Retinal pigment epithelial cell (primary cell): Measurements from ENCODE around the gene RBM12.
A peak's percentile ranks its signal among the peaks of the same experiment; 100 is the strongest.
"Not testable (repeated sequence)": the region's sequence is repeated elsewhere in the genome, so short reads cannot be mapped to it uniquely, and the experiment has no call there.

ENCODE experiments used
- DNase-seq: peaks from one replicate; pipeline ENCODE4 v3.0.0-alpha.2; 2010; ENCODE audit warnings: low read depth
- H3K4me3 ChIP-seq: 2 replicates; pipeline ENCODE4 v1.5.1; 2011; ENCODE audit warnings: mild to moderate bottlenecking, low read length, control low read depth, moderate library complexity
- CTCF ChIP-seq: conservative IDR thresholded peaks from 2 replicates; pipeline ENCODE4 v1.5.1; 2011; ENCODE audit warnings: low read depth, low read length, control low read depth, inconsistent platforms

The RBM12 gene

GRCh38 chr20:35664466-35665206 is at the start of gene RBM12, which contains the start of gene CPNE1:
Gene RBM12, minus strand, starts transcription at chr20:35664900. Its CDS starts 9,578 bp downstream, at chr20:35655322.
Gene CPNE1, minus strand, starts transcription at chr20:35664900. Its CDS starts 31,977 bp downstream, at chr20:35632923.
- DNase-seq, result peak; percentile 82
- no peak for TF ChIP-seq CTCF
- peak within 1 kb of the TSS; percentile 96 for H3K4me3 ChIP-seq

GRCh38 chr20:35714127-35714526 is 49.4 kb upstream of the RBM12 start:
- DNase-seq, result no peak
- no peak for TF ChIP-seq CTCF
- no peak overlapping the region for H3K4me3 ChIP-seq

GRCh38 chr20:35713120-35713519 is 48.4 kb upstream of the RBM12 start:
- not testable (repeated sequence) for DNase-seq, H3K4me3 ChIP-seq

- no peak overlapping the region for H3K4me3 ChIP-seq
- no peak for TF ChIP-seq CTCF
- no peak for DNase-seq
Measured at GRCh38 chr20:35711588-35712209, 47.0 kb upstream of the RBM12 start.

- DNase-seq, result no peak
- no peak overlapping the region for H3K4me3 ChIP-seq
- no peak for TF ChIP-seq CTCF
Measured at GRCh38 chr20:35710884-35711587, 46.3 kb upstream of the RBM12 start.

- H3K4me3 ChIP-seq, result no peak overlapping the region
- TF ChIP-seq CTCF, result no peak
- no peak for DNase-seq
Measured at GRCh38 chr20:35710039-35710438, 45.3 kb upstream of the RBM12 start.

- H3K4me3 ChIP-seq, result no peak overlapping the region
- TF ChIP-seq CTCF, result no peak
Measured at GRCh38 chr20:35709259-35709658, 44.6 kb upstream of the RBM12 start.

More at GRCh38 chr20:35709259-35709658, 44.6 kb upstream of the RBM12 start:
- no peak for DNase-seq
